HEK293 (cell line): ENCODE data around the gene TACC2.

Source experiments
- CTCF ChIA-PET: fragments of 350-600 bp; formaldehyde crosslinking; extraction: SDS; loops from one replicate; lab custom pipeline; 2021; ENCODE audit warnings: antibody characterized with exemption; lab: Yijun Ruan, JAX
- POLR2A ChIA-PET: fragments of 300-600 bp; formaldehyde crosslinking; extraction: SDS; loops from one replicate; lab custom pipeline; 2020; ENCODE audit warnings: antibody characterized with exemption, inconsistent platforms; lab: Yijun Ruan, JAX
- H3K27ac ChIP-seq: fragments of 200-500 bp; sonication (Bioruptor generic); 2 replicates; pipeline ENCODE4 v1.5.1; 2014; ENCODE audit warnings: low read depth, low read length, control low read depth, inconsistent platforms; ENCODE audit errors: extremely low read depth
- H3K36me3 ChIP-seq, 2 experiments: fragments of 200-500 bp in 1 of 2; sonication (Bioruptor generic) in 1 of 2; 1 replicate in 1 of 2; 2 replicates in 1 of 2; pipeline ENCODE4 v1.5.1; 2014 to 2017; ENCODE audit warnings: inconsistent platforms in 2 of 2, low read length in 2 of 2; ENCODE audit not compliant: control insufficient read depth in 2 of 2, insufficient read depth in 1 of 2
- H3K4me1 ChIP-seq: fragments of 200-500 bp; sonication (Bioruptor generic); 2 replicates; pipeline ENCODE4 v1.5.1; 2014; ENCODE audit warnings: mild to moderate bottlenecking, low read length, inconsistent platforms; ENCODE audit not compliant: control insufficient read depth, insufficient read depth
- H3K4me3 ChIP-seq: 2 replicates; pipeline ENCODE4 v1.5.1; 2011; ENCODE audit warnings: low read depth, mild to moderate bottlenecking, control low read depth, low read length, moderate library complexity
- H3K9me3 ChIP-seq: fragments of 200-500 bp; sonication (Bioruptor generic); 2 replicates; pipeline ENCODE4 v1.5.1; 2014; ENCODE audit warnings: low read depth, low read length, inconsistent platforms; ENCODE audit not compliant: control insufficient read depth, insufficient read depth
- HIC1 ChIP-seq: fragments of 450-650 bp; formaldehyde crosslinking; IDR thresholded peaks from 2 replicates; pipeline ENCODE4 v1.5.1; 2016; ENCODE audit warnings: missing biosample characterization, missing genetic modification characterization
- KLF7 ChIP-seq: fragments of 450-650 bp; formaldehyde crosslinking; IDR thresholded peaks from 2 replicates; pipeline ENCODE4 v1.5.1; 2016; ENCODE audit warnings: missing biosample characterization, missing genetic modification characterization, borderline replicate concordance
- PATZ1 ChIP-seq: fragments of 450-650 bp; formaldehyde crosslinking; IDR thresholded peaks from 2 replicates; pipeline ENCODE4 v1.5.1; 2016; ENCODE audit warnings: missing biosample characterization, missing genetic modification characterization
- PRDM10 ChIP-seq: fragments of 450-650 bp; formaldehyde crosslinking; IDR thresholded peaks from 2 replicates; pipeline ENCODE4 v1.5.1; 2016; ENCODE audit warnings: missing biosample characterization, missing genetic modification characterization
- SCRT2 ChIP-seq: fragments of 450-650 bp; formaldehyde crosslinking; IDR thresholded peaks from 2 replicates; pipeline ENCODE4 v1.5.1; 2016; ENCODE audit warnings: missing biosample characterization, missing genetic modification characterization
- TSHZ1 ChIP-seq: fragments of 450-650 bp; formaldehyde crosslinking; IDR thresholded peaks from 2 replicates; pipeline ENCODE4 v1.5.1; 2016; ENCODE audit warnings: missing biosample characterization, missing genetic modification characterization, borderline replicate concordance
- ZBTB17 ChIP-seq: fragments of 450-650 bp; formaldehyde crosslinking; IDR thresholded peaks from 2 replicates; pipeline ENCODE4 v1.5.1; 2016; ENCODE audit warnings: missing biosample characterization, missing genetic modification characterization
- ZBTB6 ChIP-seq: fragments of 450-650 bp; formaldehyde crosslinking; IDR thresholded peaks from 2 replicates; pipeline ENCODE4 v1.5.1; 2017; ENCODE audit warnings: missing biosample characterization, missing genetic modification characterization
- ZFHX2 ChIP-seq: fragments of 450-650 bp; formaldehyde crosslinking; conservative IDR thresholded peaks from 2 replicates; pipeline ENCODE4 v1.5.1; 2016; ENCODE audit warnings: missing biosample characterization, missing genetic modification characterization
- ZFP3 ChIP-seq: fragments of 450-650 bp; formaldehyde crosslinking; IDR thresholded peaks from 2 replicates; pipeline ENCODE4 v1.5.1; 2016; ENCODE audit warnings: low read depth, missing biosample characterization, missing genetic modification characterization
- ZNF112 ChIP-seq: fragments of 450-650 bp; formaldehyde crosslinking; IDR thresholded peaks from 2 replicates; pipeline ENCODE4 v1.5.0; 2017; ENCODE audit warnings: missing biosample characterization, missing genetic modification characterization
- ZNF132 ChIP-seq: fragments of 450-650 bp; formaldehyde crosslinking; IDR thresholded peaks from 2 replicates; pipeline ENCODE4 v1.5.1; 2017; ENCODE audit warnings: missing biosample characterization, missing genetic modification characterization, borderline replicate concordance
- ZNF274 ChIP-seq, 2 experiments: fragments of 200-500 bp in 1 of 2; fragments of 450-650 bp in 1 of 2; sonication (Bioruptor generic) in 1 of 2; formaldehyde crosslinking in 1 of 2; IDR thresholded peaks; 2 replicates each; pipeline versions ENCODE4 v1.5.1 to v1.6.1; 2014 to 2016; ENCODE audit warnings: borderline replicate concordance in 1 of 2, inconsistent platforms in 1 of 2, low read length in 1 of 2, missing biosample characterization in 1 of 2, missing genetic modification characterization in 1 of 2
- ZNF292 ChIP-seq: fragments of 450-650 bp; formaldehyde crosslinking; IDR thresholded peaks from 2 replicates; pipeline ENCODE4 v1.5.1; 2016; ENCODE audit warnings: low read depth, missing biosample characterization, missing genetic modification characterization, borderline replicate concordance
- ZNF350 ChIP-seq: fragments of 450-650 bp; formaldehyde crosslinking; IDR thresholded peaks from 2 replicates; pipeline ENCODE4 v1.5.0; 2017; ENCODE audit warnings: missing biosample characterization, mild to moderate bottlenecking, missing genetic modification characterization
- ZNF639 ChIP-seq: fragments of 450-650 bp; formaldehyde crosslinking; IDR thresholded peaks from 2 replicates; pipeline ENCODE4 v1.5.1; 2016; ENCODE audit warnings: missing biosample characterization, missing genetic modification characterization
- ZNF664 ChIP-seq: fragments of 450-650 bp; formaldehyde crosslinking; IDR thresholded peaks from 2 replicates; pipeline ENCODE4 v1.5.1; 2016; ENCODE audit warnings: missing biosample characterization, missing genetic modification characterization
- ZNF76 ChIP-seq: fragments of 450-650 bp; formaldehyde crosslinking; IDR thresholded peaks from 2 replicates; pipeline ENCODE4; 2016; ENCODE audit warnings: low read depth, missing biosample characterization, missing genetic modification characterization, borderline replicate concordance
- ZNF785 ChIP-seq: fragments of 450-650 bp; formaldehyde crosslinking; IDR thresholded peaks from 2 replicates; pipeline ENCODE4 v1.5.1; 2016; ENCODE audit warnings: missing biosample characterization, missing genetic modification characterization
- ZNF830 ChIP-seq: fragments of 450-650 bp; IDR thresholded peaks from 2 replicates; pipeline ENCODE4 v1.5.0; 2018; ENCODE audit warnings: missing biosample characterization, missing genetic modification characterization, low read depth, mild to moderate bottlenecking, moderate library complexity
- ZNF843 ChIP-seq: fragments of 450-650 bp; formaldehyde crosslinking; IDR thresholded peaks from 2 replicates; pipeline ENCODE4 v1.5.1; 2016; ENCODE audit warnings: missing biosample characterization, missing genetic modification characterization

Gene TACC2

GRCh38 chr10:122044045-122044661 lies 55.2 kb downstream of the TACC2 start:
- CTCF ChIA-PET = interaction anchor here (0.6 to 1.2 kb wide), 5 partner anchors 10 to 224 kb away, joined by 3 to 6 read pairs (median 3); partner anchors contain the start of gene NSMCE4A
- no peak overlapping the region for H3K27ac ChIP-seq
- no peak for TF ChIP-seq ZNF292
- TF ChIP-seq TSHZ1 (tag by site-specific recombination) = no peak
- no peak for TF ChIP-seq ZFHX2
- TF ChIP-seq PATZ1 (tag by site-specific recombination) = 0 out of 2 replicates have a peak, but pooled peaks have one; percentile 20
- TF ChIP-seq ZNF132 (tag by site-specific recombination) = no peak
- TF ChIP-seq ZNF639 (tag by site-specific recombination) = no peak
- no peak for TF ChIP-seq ZFP3
- TF ChIP-seq ZNF274 (IDR thresholded peaks at IDR 0.05; ENCODE audit: low read length) = no peak
- no peak for TF ChIP-seq ZNF274 (tag by site-specific recombination; IDR thresholded peaks at IDR 0.05; ENCODE audit: borderline replicate concordance)
- no peak for TF ChIP-seq ZNF112 (tag by site-specific recombination)
- no peak for TF ChIP-seq ZNF664 (tag by site-specific recombination)
- TF ChIP-seq HIC1 (tag by site-specific recombination) = no peak
- no peak for TF ChIP-seq ZNF830 (tag by site-specific recombination)
- no peak for TF ChIP-seq ZNF350 (tag by site-specific recombination)
- 0 out of 2 replicates have a peak, but pooled peaks have one; percentile 40 for TF ChIP-seq ZNF76 (tag by site-specific recombination)
- TF ChIP-seq ZBTB6 (tag by site-specific recombination) = 0 out of 2 replicates have a peak, but pooled peaks have one; percentile 8
- TF ChIP-seq ZBTB17 (tag by site-specific recombination) = 0 out of 2 replicates have a peak, but pooled peaks have one; percentile 31
- no peak for TF ChIP-seq KLF7
- TF ChIP-seq SCRT2 (tag by site-specific recombination) = no peak
- no peak for TF ChIP-seq ZNF785
- peak; percentile 41; the same call in 1 of the 2 replicates for TF ChIP-seq PRDM10 (tag by site-specific recombination)
- no peak for TF ChIP-seq ZNF843 (tag by site-specific recombination)

More at GRCh38 chr10:122044045-122044661, 55.2 kb downstream of the TACC2 start:
- Histone ChIP-seq H3K9me3 (no peaks in the 10 kb centered on the region), H3K4me3 (no peak overlapping the region), H3K4me1 (peaks cover 6% of the 10 kb centered on the region), H3K36me3 (no peaks in the 10 kb centered on the region)
- POLR2A ChIA-PET = no interaction called here
